Hepatocyte (in vitro differentiated cells): ENCODE measurements around the gene RERG.

ENCODE experiments used
- EZH2 ChIP-seq: fragments of 200-600 bp; sonication (generic); IDR thresholded peaks from 2 replicates; pipeline ENCODE4 v1.6.1; 2016; ENCODE audit warnings: antibody characterized with exemption, mild to moderate bottlenecking, borderline replicate concordance
- TF ChIP-seq, protein P1 (sequence below): fragments of 200-600 bp; sonication (generic); IDR thresholded peaks from 2 replicates; pipeline ENCODE4 v1.5.1; 2016; ENCODE audit warnings: antibody characterized with exemption, mild to moderate bottlenecking; ENCODE audit not compliant: poor library complexity

DNA sequence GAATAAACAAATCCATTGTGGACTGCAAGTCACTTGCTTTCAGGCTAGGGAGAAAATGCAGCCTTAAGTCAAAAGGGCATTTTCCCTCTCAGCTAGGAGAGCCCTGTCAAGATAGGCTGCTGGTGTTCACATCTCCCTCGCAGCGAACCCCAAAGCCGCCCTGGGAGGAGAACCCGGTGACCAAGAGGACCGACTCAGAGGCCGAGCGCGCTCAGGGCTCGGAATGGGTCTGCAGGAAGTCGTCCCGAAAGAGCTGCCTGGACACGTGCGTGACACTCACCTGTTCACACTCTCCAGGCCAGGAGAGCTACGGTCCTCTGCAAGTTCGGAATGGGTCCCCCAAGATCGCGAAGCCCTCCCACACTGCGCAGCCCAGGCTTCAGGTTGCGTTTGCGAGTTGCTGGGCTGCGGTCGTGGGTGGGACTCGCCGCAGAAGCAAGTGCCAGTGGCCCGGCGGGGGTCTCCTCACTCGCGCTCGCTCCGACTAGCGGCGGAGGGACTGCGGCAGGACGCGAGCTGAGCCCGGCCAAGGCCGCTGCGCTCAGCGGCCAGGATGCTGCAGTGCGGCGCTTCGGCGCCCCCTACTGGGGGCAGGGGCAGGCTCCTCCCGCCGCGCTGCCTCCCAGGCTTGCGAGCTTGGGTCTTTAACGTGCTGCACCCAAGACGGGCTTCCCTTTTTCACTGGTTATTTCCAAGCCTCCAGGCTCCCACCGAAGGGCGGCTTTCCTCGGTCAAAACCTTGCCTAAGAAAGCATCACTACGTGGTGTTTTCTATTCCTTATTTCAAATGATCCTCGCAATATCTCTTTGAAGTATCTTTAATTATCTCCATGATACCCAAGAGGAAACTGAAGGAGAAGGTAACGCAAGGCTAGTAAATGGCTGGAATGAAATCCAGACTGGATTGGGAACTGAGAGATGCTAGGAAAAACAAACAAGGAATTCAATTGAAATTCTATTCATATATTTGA lies at the start of gene RERG:
- TF ChIP-seq, protein P1, sequence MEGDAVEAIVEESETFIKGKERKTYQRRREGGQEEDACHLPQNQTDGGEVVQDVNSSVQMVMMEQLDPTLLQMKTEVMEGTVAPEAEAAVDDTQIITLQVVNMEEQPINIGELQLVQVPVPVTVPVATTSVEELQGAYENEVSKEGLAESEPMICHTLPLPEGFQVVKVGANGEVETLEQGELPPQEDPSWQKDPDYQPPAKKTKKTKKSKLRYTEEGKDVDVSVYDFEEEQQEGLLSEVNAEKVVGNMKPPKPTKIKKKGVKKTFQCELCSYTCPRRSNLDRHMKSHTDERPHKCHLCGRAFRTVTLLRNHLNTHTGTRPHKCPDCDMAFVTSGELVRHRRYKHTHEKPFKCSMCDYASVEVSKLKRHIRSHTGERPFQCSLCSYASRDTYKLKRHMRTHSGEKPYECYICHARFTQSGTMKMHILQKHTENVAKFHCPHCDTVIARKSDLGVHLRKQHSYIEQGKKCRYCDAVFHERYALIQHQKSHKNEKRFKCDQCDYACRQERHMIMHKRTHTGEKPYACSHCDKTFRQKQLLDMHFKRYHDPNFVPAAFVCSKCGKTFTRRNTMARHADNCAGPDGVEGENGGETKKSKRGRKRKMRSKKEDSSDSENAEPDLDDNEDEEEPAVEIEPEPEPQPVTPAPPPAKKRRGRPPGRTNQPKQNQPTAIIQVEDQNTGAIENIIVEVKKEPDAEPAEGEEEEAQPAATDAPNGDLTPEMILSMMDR: peak; percentile 95
- no peak for TF ChIP-seq EZH2
